Lower leg skin (tissue), 3 donors: ENCODE measurements around the gene NTM.

Experiments used
- POLR2A ChIP-seq, 2 donors: fragments of 450-650 bp; IDR thresholded peaks; one replicate each; pipeline ENCODE4 v1.6.1; 2016 to 2017; ENCODE audit warnings: antibody characterized with exemption in 2 of 2, mild to moderate bottlenecking in 1 of 2, moderate library complexity in 1 of 2
- TF ChIP-seq, protein P1 (sequence below), 3 donors: fragments of 450-650 bp; IDR thresholded peaks; one replicate each; pipeline ENCODE4 v1.5.1; 2016; ENCODE audit warnings: antibody characterized with exemption in 3 of 3, mild to moderate bottlenecking in 3 of 3, moderate library complexity in 2 of 3

GRCh38 chr11:131454989-131455388 is 84.6 kb downstream of the NTM start:
- TF ChIP-seq, protein P1, sequence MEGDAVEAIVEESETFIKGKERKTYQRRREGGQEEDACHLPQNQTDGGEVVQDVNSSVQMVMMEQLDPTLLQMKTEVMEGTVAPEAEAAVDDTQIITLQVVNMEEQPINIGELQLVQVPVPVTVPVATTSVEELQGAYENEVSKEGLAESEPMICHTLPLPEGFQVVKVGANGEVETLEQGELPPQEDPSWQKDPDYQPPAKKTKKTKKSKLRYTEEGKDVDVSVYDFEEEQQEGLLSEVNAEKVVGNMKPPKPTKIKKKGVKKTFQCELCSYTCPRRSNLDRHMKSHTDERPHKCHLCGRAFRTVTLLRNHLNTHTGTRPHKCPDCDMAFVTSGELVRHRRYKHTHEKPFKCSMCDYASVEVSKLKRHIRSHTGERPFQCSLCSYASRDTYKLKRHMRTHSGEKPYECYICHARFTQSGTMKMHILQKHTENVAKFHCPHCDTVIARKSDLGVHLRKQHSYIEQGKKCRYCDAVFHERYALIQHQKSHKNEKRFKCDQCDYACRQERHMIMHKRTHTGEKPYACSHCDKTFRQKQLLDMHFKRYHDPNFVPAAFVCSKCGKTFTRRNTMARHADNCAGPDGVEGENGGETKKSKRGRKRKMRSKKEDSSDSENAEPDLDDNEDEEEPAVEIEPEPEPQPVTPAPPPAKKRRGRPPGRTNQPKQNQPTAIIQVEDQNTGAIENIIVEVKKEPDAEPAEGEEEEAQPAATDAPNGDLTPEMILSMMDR (IDR thresholded peaks at IDR 0.05) = no peak
- no peak for TF ChIP-seq POLR2A (IDR thresholded peaks at IDR 0.05)
